HepG2 (cell line): Measurements from ENCODE around the gene PEMT. TPM values are rescaled to one million over a fixed set of nuclear protein-coding genes. Genes with fewer than 3 reads are reported as not detected.

Source experiments
- ATAC-seq: fragments of 200-7000 bp; cut with Tn5 transposase; 3 replicates; pipeline ENCODE4 v1.9.1; 2020; ENCODE audit warnings: mild to moderate bottlenecking, moderate library complexity
- BruUV-seq: library from RNA; stranded (reverse); fragments of 400-500 nt; replicated peaks from 2 replicates; lab custom pipeline; 2021; lab: Mats Ljungman, UMichigan
- CTCF ChIA-PET: fragments of 300-600 bp; formaldehyde crosslinking; extraction: SDS; loops from one replicate; lab custom pipeline; 2021; ENCODE audit warnings: low total read pairs, inconsistent platforms, low intra/inter-chr PET ratio; lab: Yijun Ruan, JAX
- POLR2A ChIA-PET: fragments of 350-600 bp; sonication (Branson Sonifier 250); formaldehyde crosslinking; loops from one replicate; lab custom pipeline; 2020; ENCODE audit warnings: antibody characterized with exemption, inconsistent platforms; lab: Yijun Ruan, JAX
- DNase-seq: peaks from one replicate; pipeline ENCODE4 v3.0.0-alpha.2; 2015; ENCODE audit warnings: low spot score
- FAIRE-seq: peaks from 3 replicates; lab custom pipeline; 2011; peaks lifted over from hg19 to GRCh38; lab: Jason Lieb, UNC
- H2AFZ ChIP-seq: one replicate; pipeline ENCODE4 v1.6.1; 2011; ENCODE audit warnings: low read length, inconsistent platforms
- H3K27ac ChIP-seq: fragments of 300-600 bp; 3 replicates; pipeline ENCODE4 v1.8.0; 2011; ENCODE audit warnings: mixed run types, mild to moderate bottlenecking, mixed read lengths, low read length, inconsistent platforms; ENCODE audit not compliant: insufficient read depth; ENCODE audit errors: extremely low read length
- H3K27me3 ChIP-seq, 2 experiments: fragments of 200-600 bp in 1 of 2; 2 replicates in 1 of 2; 3 replicates in 1 of 2; pipeline versions ENCODE4 v1.6.0 to v1.8.0; 2011; ENCODE audit warnings: low read length in 2 of 2, mild to moderate bottlenecking in 2 of 2, moderate library complexity in 2 of 2, inconsistent platforms in 1 of 2; ENCODE audit not compliant: insufficient read depth in 2 of 2, control insufficient read depth in 1 of 2
- H3K36me3 ChIP-seq, 2 experiments: fragments of 200-600 bp in 1 of 2; replicated peaks in 1 of 2; 2 replicates in 1 of 2; 3 replicates in 1 of 2; pipeline versions ENCODE4 v1.5.1 to v1.8.0; 2011; ENCODE audit warnings: low read length in 2 of 2, inconsistent platforms in 1 of 2; ENCODE audit not compliant: insufficient read depth in 2 of 2, control insufficient read depth in 1 of 2
- H3K4me1 ChIP-seq: 2 replicates; pipeline ENCODE4 v1.5.1; 2012; ENCODE audit warnings: low read length, inconsistent platforms; ENCODE audit not compliant: insufficient read depth
- H3K4me2 ChIP-seq: 2 replicates; pipeline ENCODE4 v1.6.0; 2011; ENCODE audit warnings: low read depth, low read length, inconsistent platforms
- H3K4me3 ChIP-seq, 3 experiments: fragments of 200-600 bp in 1 of 3; sonication (generic), shearing (Covaris generic) in 1 of 3; replicated peaks in 1 of 3; 2 replicates each; pipeline ENCODE4 v1.5.1; 2011 to 2016; ENCODE audit warnings: low read length in 3 of 3, inconsistent platforms in 2 of 3, low read depth in 2 of 3, mild to moderate bottlenecking in 2 of 3, control low read depth in 1 of 3, mixed read lengths in 1 of 3; ENCODE audit not compliant: insufficient read depth in 1 of 3
- H3K79me2 ChIP-seq: one replicate; pipeline ENCODE4 v1.6.1; 2011; ENCODE audit warnings: low read length, inconsistent platforms; ENCODE audit not compliant: insufficient read depth
- H3K9ac ChIP-seq: 2 replicates; pipeline ENCODE4 v1.6.0; 2011; ENCODE audit warnings: mild to moderate bottlenecking, low read depth, low read length, inconsistent platforms; ENCODE audit not compliant: insufficient read depth
- H3K9me3 ChIP-seq: 2 replicates; pipeline ENCODE4 v1.5.1; 2012; ENCODE audit warnings: mild to moderate bottlenecking, low read length
- H4K20me1 ChIP-seq: 2 replicates; pipeline ENCODE4 v1.6.0; 2011; ENCODE audit warnings: inconsistent platforms, mild to moderate bottlenecking, low read length, moderate library complexity; ENCODE audit not compliant: insufficient read depth
- MAZ ChIP-seq, 2 experiments: sonication (generic) in 1 of 2; formaldehyde crosslinking in 1 of 2; IDR thresholded peaks; 2 replicates each; pipeline versions ENCODE4 v1.5.0 to v1.6.1; 2012 to 2020; ENCODE audit warnings: low read depth in 2 of 2, mild to moderate bottlenecking in 2 of 2, borderline replicate concordance in 1 of 2, improper control_type of control experiment in 1 of 2, low read length in 1 of 2, missing genetic modification reagents in 1 of 2, moderate library complexity in 1 of 2
- NFKB2 ChIP-seq: sonication (generic); formaldehyde crosslinking; IDR thresholded peaks from 2 replicates; pipeline ENCODE4 v1.4.0; 2020; ENCODE audit warnings: missing genetic modification reagents, borderline replicate concordance
- PTBP1 ChIP-seq: fragments of 200-400 bp; formaldehyde crosslinking; IDR thresholded peaks from 2 replicates; pipeline ENCODE4 v1.6.1; 2018; ENCODE audit warnings: low read length, low read depth; ENCODE audit not compliant: poor library complexity, severe bottlenecking
- SKIL ChIP-seq: sonication (generic); formaldehyde crosslinking; IDR thresholded peaks from 2 replicates; pipeline ENCODE4 v1.8.0; 2022; ENCODE audit warnings: missing genetic modification reagents, mild to moderate bottlenecking, moderate library complexity, borderline replicate concordance
- TFAP4 ChIP-seq: sonication (generic); IDR thresholded peaks from 2 replicates; pipeline ENCODE4 v1.6.1; 2016; ENCODE audit warnings: low read depth, borderline replicate concordance
- ZBTB7B ChIP-seq: sonication (generic); formaldehyde crosslinking; IDR thresholded peaks from 2 replicates; pipeline ENCODE4 v1.4.0; 2020; ENCODE audit warnings: missing genetic modification reagents
- ZC3H13 ChIP-seq: sonication (generic); formaldehyde crosslinking; IDR thresholded peaks from 2 replicates; pipeline ENCODE4 v1.8.1; 2023; ENCODE audit warnings: mild to moderate bottlenecking, missing genetic modification reagents, moderate library complexity
- ZNF430 ChIP-seq: sonication (generic); formaldehyde crosslinking; IDR thresholded peaks from 2 replicates; pipeline ENCODE4 v1.9.0; 2021; ENCODE audit warnings: mild to moderate bottlenecking, missing genetic modification reagents
- WGBS: methylation state at CpG from one replicate; pipeline ENCODE4 v1.1.6; 2017; ENCODE audit warnings: low lambda C conversion rate; 5-methylcytosine and 5-hydroxymethylcytosine counted together
- in situ Hi-C: cut with HindIII; loops from 2 replicates; pipeline ENCODE4 v1.10.0; 2017; ENCODE audit warnings: low pct_unique_long_range_greater_than_20kb; ENCODE audit not compliant: extremely low pct_ligation_motif_present
- intact Hi-C: fragments of 100-400 bp; cut with micrococcal nuclease; formaldehyde crosslinking; loops from one replicate; pipeline ENCODE4 v1.10.0; 2022; ENCODE audit not compliant: unreplicated experiment
- polyA plus RNA-seq, 8 experiments: library from polyadenylated mRNA; depleted of rRNA in 3 of 8; stranded (reverse) in 7 of 8; unstranded in 1 of 8; fragments of >200 nt; fragmentation: Illumina TruSeq in 4 of 8; extraction: Trizol in 4 of 8; gene quantifications; 2 replicates each; pipeline versions ENCODE4 v1.2.1 to v1.2.3, GENCODE V29; 2011 to 2016; ENCODE audit warnings: low read depth in 4 of 8, missing spikeins in 1 of 8, mixed read lengths in 1 of 8; ENCODE audit not compliant: insufficient read depth in 1 of 8
- total RNA-seq, 5 experiments: library from RNA; depleted of rRNA; stranded (reverse); fragments of >200 nt; fragmentation: Illumina TruSeq; extraction: Trizol; gene quantifications; 2 replicates each; pipeline ENCODE4 v1.2.3, GENCODE V29; 2016; ENCODE audit warnings: low read depth in 1 of 5
- TF ChIP-seq, protein P1 (sequence below): sonication (generic); formaldehyde crosslinking; IDR thresholded peaks from 2 replicates; pipeline ENCODE4 v1.5.1; 2020; ENCODE audit warnings: mild to moderate bottlenecking, moderate library complexity, missing genetic modification reagents
- TF ChIP-seq, protein P2 (sequence below): sonication (generic); formaldehyde crosslinking; IDR thresholded peaks from 2 replicates; pipeline ENCODE4 v1.5.1; 2020; ENCODE audit warnings: mild to moderate bottlenecking, missing genetic modification reagents
- TF ChIP-seq, protein P3 (sequence below): sonication (generic); formaldehyde crosslinking; IDR thresholded peaks from 2 replicates; pipeline ENCODE4 v1.5.0; 2020; ENCODE audit warnings: mild to moderate bottlenecking, missing genetic modification reagents, moderate library complexity

The PEMT gene
- total and polyA plus RNA-seq, 2 of the 13 experiments (the other 11 are each of a cell fraction or from before 2014, with no cell fraction given), result 31.7 to 43.6 TPM

DNA sequence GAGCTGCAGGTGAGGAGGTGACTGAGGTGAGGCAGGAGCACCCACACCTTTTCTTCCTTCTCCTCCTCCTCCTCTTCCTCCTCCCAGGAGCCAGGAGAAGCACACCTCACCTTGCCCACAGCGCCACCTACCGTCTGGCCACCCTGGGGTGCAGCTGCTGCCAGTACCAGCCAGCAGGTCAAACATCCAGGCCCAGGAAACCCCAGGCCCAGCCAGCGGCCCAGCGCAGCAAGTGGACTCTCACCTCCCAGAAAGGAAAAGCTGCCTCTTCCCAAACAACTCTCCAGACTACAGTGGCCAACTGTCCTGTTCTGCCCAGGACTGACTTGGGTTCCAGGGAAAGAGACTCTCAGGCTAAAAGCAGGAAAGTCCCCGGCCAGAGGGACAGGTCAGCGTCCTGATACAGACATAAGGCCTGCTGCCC is 22.7 kb downstream of the PEMT start:
- WGBS, result no CpG with 5 or more reads among the region's 6 CpGs
- Histone ChIP-seq H3K36me3 (no peaks in the 10 kb centered on the region), H3K27ac (no peak overlapping the region), H3K79me2 (no peaks in the 10 kb centered on the region), H4K20me1 (0 out of 2 replicates have a peak, but pooled peaks cover 5% of the 10 kb centered on the region), H2AFZ (no peak overlapping the region), H3K9me3 (no peaks in the 10 kb centered on the region), H3K4me3 (no peak overlapping the region), H3K4me1 (peaks cover 48% of the 10 kb centered on the region), H3K4me2 (no peak overlapping the region), H3K27me3 (no peaks in the 10 kb centered on the region), H3K9ac (0 out of 2 replicates have a peak overlapping the region, but pooled peaks have one; percentile 5)
- DNase-seq (peak; percentile 54), ATAC-seq (peak; percentile 38), FAIRE-seq (peak; percentile 4)
- ChIA-PET CTCF (interaction anchor here (1.3 to 4.4 kb wide), 3 partner anchors 35 to 213 kb away, joined by 3 to 55 read pairs (median 40); partner anchors contain the start of gene RASD1), POLR2A (interaction anchor here (1.2 to 8.9 kb wide), 4 partner anchors 22 to 73 kb away, joined by 4 to 114 read pairs (median 28); partner anchors contain the start of genes PEMT and RASD1)
- no TSS peak for BruUV-seq
- intact Hi-C loops, result no loop called here
- in situ Hi-C loops, result loop anchor here (5.0 kb wide), 2 partner anchors 61 to 211 kb away; no protein-coding TSS in a partner anchor
- TF ChIP-seq, protein P1, sequence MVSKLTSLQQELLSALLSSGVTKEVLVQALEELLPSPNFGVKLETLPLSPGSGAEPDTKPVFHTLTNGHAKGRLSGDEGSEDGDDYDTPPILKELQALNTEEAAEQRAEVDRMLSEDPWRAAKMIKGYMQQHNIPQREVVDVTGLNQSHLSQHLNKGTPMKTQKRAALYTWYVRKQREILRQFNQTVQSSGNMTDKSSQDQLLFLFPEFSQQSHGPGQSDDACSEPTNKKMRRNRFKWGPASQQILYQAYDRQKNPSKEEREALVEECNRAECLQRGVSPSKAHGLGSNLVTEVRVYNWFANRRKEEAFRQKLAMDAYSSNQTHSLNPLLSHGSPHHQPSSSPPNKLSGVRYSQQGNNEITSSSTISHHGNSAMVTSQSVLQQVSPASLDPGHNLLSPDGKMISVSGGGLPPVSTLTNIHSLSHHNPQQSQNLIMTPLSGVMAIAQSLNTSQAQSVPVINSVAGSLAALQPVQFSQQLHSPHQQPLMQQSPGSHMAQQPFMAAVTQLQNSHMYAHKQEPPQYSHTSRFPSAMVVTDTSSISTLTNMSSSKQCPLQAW (CRISPR knock-in tag), result 0 out of 2 replicates have a peak, but pooled peaks have one; percentile 32
- TF ChIP-seq, protein P2, sequence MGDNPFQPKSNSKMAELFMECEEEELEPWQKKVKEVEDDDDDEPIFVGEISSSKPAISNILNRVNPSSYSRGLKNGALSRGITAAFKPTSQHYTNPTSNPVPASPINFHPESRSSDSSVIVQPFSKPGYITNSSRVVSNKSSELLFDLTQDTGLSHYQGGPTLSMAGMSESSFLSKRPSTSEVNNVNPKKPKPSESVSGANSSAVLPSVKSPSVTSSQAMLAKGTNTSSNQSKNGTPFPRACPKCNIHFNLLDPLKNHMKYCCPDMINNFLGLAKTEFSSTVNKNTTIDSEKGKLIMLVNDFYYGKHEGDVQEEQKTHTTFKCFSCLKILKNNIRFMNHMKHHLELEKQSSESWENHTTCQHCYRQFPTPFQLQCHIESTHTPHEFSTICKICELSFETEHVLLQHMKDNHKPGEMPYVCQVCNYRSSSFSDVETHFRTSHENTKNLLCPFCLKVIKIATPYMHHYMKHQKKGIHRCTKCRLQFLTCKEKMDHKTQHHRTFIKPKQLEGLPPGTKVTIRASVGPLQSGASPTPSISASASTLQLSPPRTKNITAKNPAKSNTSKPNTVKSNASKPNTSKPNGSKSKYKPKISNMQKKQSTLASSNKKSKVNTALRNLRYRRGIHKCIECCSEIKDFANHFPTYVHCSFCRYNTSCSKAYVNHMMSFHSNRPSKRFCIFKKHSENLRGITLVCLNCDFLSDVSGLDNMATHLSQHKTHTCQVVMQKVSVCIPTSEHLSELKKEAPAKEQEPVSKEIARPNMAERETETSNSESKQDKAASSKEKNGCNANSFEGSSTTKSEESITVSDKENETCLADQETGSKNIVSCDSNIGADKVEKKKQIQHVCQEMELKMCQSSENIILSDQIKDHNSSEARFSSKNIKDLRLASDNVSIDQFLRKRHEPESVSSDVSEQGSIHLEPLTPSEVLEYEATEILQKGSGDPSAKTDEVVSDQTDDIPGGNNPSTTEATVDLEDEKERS (CRISPR knock-in tag), result no peak
- TF ChIP-seq ZC3H13 (no peak), TFAP4 (peak; percentile 49; the same call in 1 of the 2 replicates), NFKB2 (peak; percentile 22; the same call in 1 of the 2 replicates), SKIL (no peak), MAZ (IDR thresholded peaks at IDR 0.05; ENCODE audit: borderline replicate concordance, low read depth, low read length) (peak; percentile 42; the same call in 1 of the 2 replicates), MAZ (CRISPR knock-in tag; IDR thresholded peaks at IDR 0.05; ENCODE audit: low read depth) (no peak; the same call in 1 of the 2 replicates), PTBP1 (peak; percentile 57), ZNF430 (no peak; the same call in 1 of the 2 replicates), ZBTB7B (CRISPR knock-in tag) (no peak)
- TF ChIP-seq, protein P3, sequence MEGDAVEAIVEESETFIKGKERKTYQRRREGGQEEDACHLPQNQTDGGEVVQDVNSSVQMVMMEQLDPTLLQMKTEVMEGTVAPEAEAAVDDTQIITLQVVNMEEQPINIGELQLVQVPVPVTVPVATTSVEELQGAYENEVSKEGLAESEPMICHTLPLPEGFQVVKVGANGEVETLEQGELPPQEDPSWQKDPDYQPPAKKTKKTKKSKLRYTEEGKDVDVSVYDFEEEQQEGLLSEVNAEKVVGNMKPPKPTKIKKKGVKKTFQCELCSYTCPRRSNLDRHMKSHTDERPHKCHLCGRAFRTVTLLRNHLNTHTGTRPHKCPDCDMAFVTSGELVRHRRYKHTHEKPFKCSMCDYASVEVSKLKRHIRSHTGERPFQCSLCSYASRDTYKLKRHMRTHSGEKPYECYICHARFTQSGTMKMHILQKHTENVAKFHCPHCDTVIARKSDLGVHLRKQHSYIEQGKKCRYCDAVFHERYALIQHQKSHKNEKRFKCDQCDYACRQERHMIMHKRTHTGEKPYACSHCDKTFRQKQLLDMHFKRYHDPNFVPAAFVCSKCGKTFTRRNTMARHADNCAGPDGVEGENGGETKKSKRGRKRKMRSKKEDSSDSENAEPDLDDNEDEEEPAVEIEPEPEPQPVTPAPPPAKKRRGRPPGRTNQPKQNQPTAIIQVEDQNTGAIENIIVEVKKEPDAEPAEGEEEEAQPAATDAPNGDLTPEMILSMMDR (CRISPR knock-in tag), result peak; percentile 97
